ENCODE results near the gene COMMD3.
"Not testable (repeated sequence)": the region's sequence is repeated elsewhere in the genome, so short reads cannot be mapped to it uniquely, and the experiment has no call there.

The COMMD3 gene

GRCh38 chr10:22316286-22317075 lies at the start of gene COMMD3:
Gene COMMD3 (plus strand): TSS chr10:22316388. CDS start chr10:22316418, 30 bp downstream.
- DNase-seq (ENCODE audit: low spot score): peak; percentile 92

- DNase-seq (ENCODE audit: low spot score): no peak
Observed at GRCh38 chr10:22268503-22268902, 47.7 kb upstream of the COMMD3 start.

GRCh38 chr10:22271786-22272185 lies 44.4 kb upstream of the COMMD3 start:
- no peak for DNase-seq (ENCODE audit: low spot score)

- DNase-seq (ENCODE audit: low spot score): no peak
Observed at GRCh38 chr10:22278441-22278782, 37.8 kb upstream of the COMMD3 start.

- no peak for DNase-seq (ENCODE audit: low spot score)
Observed at GRCh38 chr10:22280078-22280477, 36.1 kb upstream of the COMMD3 start.

GRCh38 chr10:22285130-22285529 lies 31.1 kb upstream of the COMMD3 start:
- no peak for DNase-seq (ENCODE audit: low spot score)

- no peak for DNase-seq (ENCODE audit: low spot score)
Observed at GRCh38 chr10:22293747-22294404, 22.3 kb upstream of the COMMD3 start.

GRCh38 chr10:22294694-22295093 lies 21.5 kb upstream of the COMMD3 start:
- DNase-seq (ENCODE audit: low spot score): no peak

GRCh38 chr10:22301193-22301592 lies 15.0 kb upstream of the COMMD3 start:
- DNase-seq (ENCODE audit: low spot score): no peak

- no peak for DNase-seq (ENCODE audit: low spot score)
Observed at GRCh38 chr10:22303461-22303860, 12.7 kb upstream of the COMMD3 start.

- no peak for DNase-seq (ENCODE audit: low spot score)
Observed at GRCh38 chr10:22305721-22306120, 10.5 kb upstream of the COMMD3 start.

- DNase-seq (ENCODE audit: low spot score): peak; percentile 11
Observed at GRCh38 chr10:22308390-22308789, 7.8 kb upstream of the COMMD3 start.

GRCh38 chr10:22309180-22310000 lies 6.8 kb upstream of the COMMD3 start:
- DNase-seq (ENCODE audit: low spot score): no peak

- not testable (repeated sequence) for DNase-seq (ENCODE audit: low spot score)
Observed at GRCh38 chr10:22310012-22310411, 6.2 kb upstream of the COMMD3 start.

- no peak for DNase-seq (ENCODE audit: low spot score)
Observed at GRCh38 chr10:22310928-22311327, 5.3 kb upstream of the COMMD3 start.

GRCh38 chr10:22314852-22315251 lies 1.3 kb upstream of the COMMD3 start:
- DNase-seq (ENCODE audit: low spot score): no peak

GRCh38 chr10:22315455-22316285 lies 518 bp upstream of the COMMD3 start:
- no peak for DNase-seq (ENCODE audit: low spot score)

GRCh38 chr10:22317076-22317370 lies 835 bp downstream of the COMMD3 start:
- DNase-seq (ENCODE audit: low spot score): no peak

- no peak for DNase-seq (ENCODE audit: low spot score)
Observed at GRCh38 chr10:22317771-22318565, 1.8 kb downstream of the COMMD3 start.

- no peak for DNase-seq (ENCODE audit: low spot score)
Observed at GRCh38 chr10:22318772-22319171, 2.6 kb downstream of the COMMD3 start.

- DNase-seq (ENCODE audit: low spot score): no peak
Observed at GRCh38 chr10:22319547-22319979, 3.4 kb downstream of the COMMD3 start.

Data from AG20443 (cell line).